Esophagus squamous epithelium (tissue), 4 donors: ENCODE measurements around the gene SRPK1.

Experiments used
- POLR2A ChIP-seq, 4 donors: fragments of 450-650 bp; IDR thresholded peaks; one replicate each; pipeline ENCODE4 v1.6.1; 2017; ENCODE audit warnings: antibody characterized with exemption in 4 of 4, mild to moderate bottlenecking in 4 of 4, moderate library complexity in 3 of 4
- TF ChIP-seq, protein P1 (sequence below), 6 experiments: fragments of 450-650 bp in 4 of 6; fragments of 200-600 bp in 2 of 6; sonication (generic) in 2 of 6; IDR thresholded peaks; one replicate each; pipeline ENCODE4 v1.5.1; 2016 to 2019; ENCODE audit warnings: antibody characterized with exemption in 6 of 6, mild to moderate bottlenecking in 4 of 6, moderate library complexity in 4 of 6

DNA sequence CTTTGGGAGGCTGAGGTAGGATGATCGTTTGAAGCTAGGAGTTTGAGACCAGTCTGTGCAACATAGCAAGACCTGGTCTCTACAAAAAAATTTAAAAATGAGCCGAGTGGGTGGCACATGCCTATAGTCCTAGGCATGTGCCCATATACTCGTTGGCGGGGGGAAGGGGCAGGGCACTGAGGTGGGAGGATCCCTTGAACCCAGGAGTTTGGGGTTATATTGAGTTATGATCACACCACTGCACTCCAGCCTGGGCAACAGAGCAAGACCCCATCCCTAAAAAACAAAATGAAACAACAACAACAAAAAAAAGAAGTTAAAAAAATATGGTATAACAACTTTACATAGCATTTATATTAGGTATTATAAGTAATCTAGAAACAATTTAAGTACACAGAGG, 67.9 kb downstream of the SRPK1 start:
- TF ChIP-seq, protein P1, sequence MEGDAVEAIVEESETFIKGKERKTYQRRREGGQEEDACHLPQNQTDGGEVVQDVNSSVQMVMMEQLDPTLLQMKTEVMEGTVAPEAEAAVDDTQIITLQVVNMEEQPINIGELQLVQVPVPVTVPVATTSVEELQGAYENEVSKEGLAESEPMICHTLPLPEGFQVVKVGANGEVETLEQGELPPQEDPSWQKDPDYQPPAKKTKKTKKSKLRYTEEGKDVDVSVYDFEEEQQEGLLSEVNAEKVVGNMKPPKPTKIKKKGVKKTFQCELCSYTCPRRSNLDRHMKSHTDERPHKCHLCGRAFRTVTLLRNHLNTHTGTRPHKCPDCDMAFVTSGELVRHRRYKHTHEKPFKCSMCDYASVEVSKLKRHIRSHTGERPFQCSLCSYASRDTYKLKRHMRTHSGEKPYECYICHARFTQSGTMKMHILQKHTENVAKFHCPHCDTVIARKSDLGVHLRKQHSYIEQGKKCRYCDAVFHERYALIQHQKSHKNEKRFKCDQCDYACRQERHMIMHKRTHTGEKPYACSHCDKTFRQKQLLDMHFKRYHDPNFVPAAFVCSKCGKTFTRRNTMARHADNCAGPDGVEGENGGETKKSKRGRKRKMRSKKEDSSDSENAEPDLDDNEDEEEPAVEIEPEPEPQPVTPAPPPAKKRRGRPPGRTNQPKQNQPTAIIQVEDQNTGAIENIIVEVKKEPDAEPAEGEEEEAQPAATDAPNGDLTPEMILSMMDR (IDR thresholded peaks at IDR 0.05): no peak
- TF ChIP-seq POLR2A (IDR thresholded peaks at IDR 0.05): no peak
